ENCODE results near the gene CPAMD8. TPM values are rescaled to one million over a fixed set of nuclear protein-coding genes. Genes with fewer than 3 reads are reported as not detected.

CPAMD8 gene
- total and polyA plus RNA-seq, 10 of the 15 experiments (the other 5 are each of a cell fraction or from before 2014, with no cell fraction given): 0.12 to 0.97 (median 0.25) TPM; not detected in 3

DNA sequence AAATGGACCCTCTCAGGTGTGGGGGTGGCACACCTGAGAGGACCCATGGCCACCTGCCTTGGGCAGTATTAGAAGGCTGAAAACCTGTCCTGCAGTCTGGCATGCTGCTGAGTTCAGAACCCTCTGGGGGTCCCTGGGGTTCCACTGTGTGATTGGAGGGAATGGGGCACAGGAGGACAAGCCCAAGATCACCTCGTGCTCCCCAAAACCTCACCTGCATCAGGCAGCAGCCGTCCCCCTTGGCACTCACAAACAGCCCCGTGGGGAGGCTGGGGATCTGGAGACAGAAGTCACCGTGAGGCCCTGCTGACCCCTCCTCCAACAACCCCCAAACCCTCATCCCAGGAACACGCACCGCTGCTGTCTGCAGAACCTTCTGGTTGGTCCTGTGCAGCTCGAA is 123.3 kb downstream of the CPAMD8 start:
- Histone ChIP-seq H3K27ac (ENCODE audit: control insufficient read depth, insufficient read depth) (no peak overlapping the region), H3K4me1 (ENCODE audit: control insufficient read depth, insufficient read depth, low read length) (peaks cover 17% of the 10 kb centered on the region), H3K4me2 (ENCODE audit: control insufficient read depth, insufficient read depth) (no peak overlapping the region), H3K79me2 (ENCODE audit: control insufficient read depth, insufficient read depth, low read length) (no peaks in the 10 kb centered on the region), H3K27me3 (replicated peaks in 1 of 2; ENCODE audit: control insufficient read depth in 2 of 2, insufficient read depth in 2 of 2, low read length in 1 of 2) (no peaks in the 10 kb centered on the region), H4K20me1 (ENCODE audit: control insufficient read depth, insufficient read depth) (no peaks in the 10 kb centered on the region), H3K9me3 (replicated peaks; ENCODE audit: control insufficient read depth, insufficient read depth, low read length) (no peaks in the 10 kb centered on the region), H3K4me3 (no peak overlapping the region), H2AFZ (ENCODE audit: control insufficient read depth, low read depth, low read length) (no peak overlapping the region), H3K9ac (ENCODE audit: control insufficient read depth, insufficient read depth, low read length) (no peak overlapping the region), H3K36me3 (ENCODE audit: control insufficient read depth in 2 of 2, insufficient read depth in 2 of 2, low read length in 1 of 2) (no peaks in the 10 kb centered on the region)
- ChIA-PET RAD21 (ENCODE audit: unreplicated experiment) (no interaction called here), CTCF (no interaction called here), POLR2A (no interaction called here), SMC1A (ENCODE audit: uncharacterized antibody, unreplicated experiment) (no interaction called here)
- intact Hi-C loops (cut with micrococcal nuclease; ENCODE audit: unreplicated experiment): no loop called here
- ATAC-seq (no peak), FAIRE-seq (no peak), DNase-seq (ENCODE audit: low read depth, low spot score) (no peak)
- BruUV-seq (replicated peaks): no TSS peak
- 29% methylated on average over 7 of the region's 7 CpGs for WGBS (ENCODE audit: insufficient coverage, insufficient replicate concordance, low lambda C conversion rate, missing lambda C conversion rate)
- in situ Hi-C loops (cut with MboI): loop anchor here (5.0 kb wide), 1 partner anchor 131 kb away; no protein-coding TSS in a partner anchor
- no peak for TF ChIP-seq FOXK2 (IDR thresholded peaks at IDR 0.05)
- no peak for TF ChIP-seq SMARCA5 (IDR thresholded peaks at IDR 0.05)
- no peak for TF ChIP-seq IKZF1 (conservative IDR thresholded peaks at IDR 0.05)
- TF ChIP-seq CBX3 (IDR thresholded peaks at IDR 0.05; ENCODE audit: borderline replicate concordance, low read depth): no peak
- TF ChIP-seq, protein P1, sequence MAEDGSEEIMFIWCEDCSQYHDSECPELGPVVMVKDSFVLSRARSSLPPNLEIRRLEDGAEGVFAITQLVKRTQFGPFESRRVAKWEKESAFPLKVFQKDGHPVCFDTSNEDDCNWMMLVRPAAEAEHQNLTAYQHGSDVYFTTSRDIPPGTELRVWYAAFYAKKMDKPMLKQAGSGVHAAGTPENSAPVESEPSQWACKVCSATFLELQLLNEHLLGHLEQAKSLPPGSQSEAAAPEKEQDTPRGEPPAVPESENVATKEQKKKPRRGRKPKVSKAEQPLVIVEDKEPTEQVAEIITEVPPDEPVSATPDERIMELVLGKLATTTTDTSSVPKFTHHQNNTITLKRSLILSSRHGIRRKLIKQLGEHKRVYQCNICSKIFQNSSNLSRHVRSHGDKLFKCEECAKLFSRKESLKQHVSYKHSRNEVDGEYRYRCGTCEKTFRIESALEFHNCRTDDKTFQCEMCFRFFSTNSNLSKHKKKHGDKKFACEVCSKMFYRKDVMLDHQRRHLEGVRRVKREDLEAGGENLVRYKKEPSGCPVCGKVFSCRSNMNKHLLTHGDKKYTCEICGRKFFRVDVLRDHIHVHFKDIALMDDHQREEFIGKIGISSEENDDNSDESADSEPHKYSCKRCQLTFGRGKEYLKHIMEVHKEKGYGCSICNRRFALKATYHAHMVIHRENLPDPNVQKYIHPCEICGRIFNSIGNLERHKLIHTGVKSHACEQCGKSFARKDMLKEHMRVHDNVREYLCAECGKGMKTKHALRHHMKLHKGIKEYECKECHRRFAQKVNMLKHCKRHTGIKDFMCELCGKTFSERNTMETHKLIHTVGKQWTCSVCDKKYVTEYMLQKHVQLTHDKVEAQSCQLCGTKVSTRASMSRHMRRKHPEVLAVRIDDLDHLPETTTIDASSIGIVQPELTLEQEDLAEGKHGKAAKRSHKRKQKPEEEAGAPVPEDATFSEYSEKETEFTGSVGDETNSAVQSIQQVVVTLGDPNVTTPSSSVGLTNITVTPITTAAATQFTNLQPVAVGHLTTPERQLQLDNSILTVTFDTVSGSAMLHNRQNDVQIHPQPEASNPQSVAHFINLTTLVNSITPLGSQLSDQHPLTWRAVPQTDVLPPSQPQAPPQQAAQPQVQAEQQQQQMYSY (CRISPR knock-in tag; IDR thresholded peaks at IDR 0.05): no peak
- TF ChIP-seq CHD2 (IDR thresholded peaks at IDR 0.05; ENCODE audit: borderline replicate concordance, low read depth, low read length): no peak
- TF ChIP-seq, protein P2, sequence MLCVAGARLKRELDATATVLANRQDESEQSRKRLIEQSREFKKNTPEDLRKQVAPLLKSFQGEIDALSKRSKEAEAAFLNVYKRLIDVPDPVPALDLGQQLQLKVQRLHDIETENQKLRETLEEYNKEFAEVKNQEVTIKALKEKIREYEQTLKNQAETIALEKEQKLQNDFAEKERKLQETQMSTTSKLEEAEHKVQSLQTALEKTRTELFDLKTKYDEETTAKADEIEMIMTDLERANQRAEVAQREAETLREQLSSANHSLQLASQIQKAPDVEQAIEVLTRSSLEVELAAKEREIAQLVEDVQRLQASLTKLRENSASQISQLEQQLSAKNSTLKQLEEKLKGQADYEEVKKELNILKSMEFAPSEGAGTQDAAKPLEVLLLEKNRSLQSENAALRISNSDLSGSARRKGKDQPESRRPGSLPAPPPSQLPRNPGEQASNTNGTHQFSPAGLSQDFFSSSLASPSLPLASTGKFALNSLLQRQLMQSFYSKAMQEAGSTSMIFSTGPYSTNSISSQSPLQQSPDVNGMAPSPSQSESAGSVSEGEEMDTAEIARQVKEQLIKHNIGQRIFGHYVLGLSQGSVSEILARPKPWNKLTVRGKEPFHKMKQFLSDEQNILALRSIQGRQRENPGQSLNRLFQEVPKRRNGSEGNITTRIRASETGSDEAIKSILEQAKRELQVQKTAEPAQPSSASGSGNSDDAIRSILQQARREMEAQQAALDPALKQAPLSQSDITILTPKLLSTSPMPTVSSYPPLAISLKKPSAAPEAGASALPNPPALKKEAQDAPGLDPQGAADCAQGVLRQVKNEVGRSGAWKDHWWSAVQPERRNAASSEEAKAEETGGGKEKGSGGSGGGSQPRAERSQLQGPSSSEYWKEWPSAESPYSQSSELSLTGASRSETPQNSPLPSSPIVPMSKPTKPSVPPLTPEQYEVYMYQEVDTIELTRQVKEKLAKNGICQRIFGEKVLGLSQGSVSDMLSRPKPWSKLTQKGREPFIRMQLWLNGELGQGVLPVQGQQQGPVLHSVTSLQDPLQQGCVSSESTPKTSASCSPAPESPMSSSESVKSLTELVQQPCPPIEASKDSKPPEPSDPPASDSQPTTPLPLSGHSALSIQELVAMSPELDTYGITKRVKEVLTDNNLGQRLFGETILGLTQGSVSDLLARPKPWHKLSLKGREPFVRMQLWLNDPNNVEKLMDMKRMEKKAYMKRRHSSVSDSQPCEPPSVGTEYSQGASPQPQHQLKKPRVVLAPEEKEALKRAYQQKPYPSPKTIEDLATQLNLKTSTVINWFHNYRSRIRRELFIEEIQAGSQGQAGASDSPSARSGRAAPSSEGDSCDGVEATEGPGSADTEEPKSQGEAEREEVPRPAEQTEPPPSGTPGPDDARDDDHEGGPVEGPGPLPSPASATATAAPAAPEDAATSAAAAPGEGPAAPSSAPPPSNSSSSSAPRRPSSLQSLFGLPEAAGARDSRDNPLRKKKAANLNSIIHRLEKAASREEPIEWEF (IDR thresholded peaks at IDR 0.05; ENCODE audit: insufficient replicate concordance, low read depth, low read length): no peak
- no peak for TF ChIP-seq ZBED1 (IDR thresholded peaks at IDR 0.05; ENCODE audit: borderline replicate concordance)
- TF ChIP-seq HCFC1 (IDR thresholded peaks at IDR 0.05; ENCODE audit: low read length): no peak
- no peak for TF ChIP-seq YBX1 (IDR thresholded peaks at IDR 0.05)
- TF ChIP-seq NR2C2 (IDR thresholded peaks at IDR 0.05; ENCODE audit: borderline replicate concordance, control insufficient read depth, insufficient read length, low read depth): no peak
- TF ChIP-seq EED (IDR thresholded peaks at IDR 0.05; ENCODE audit: low read depth): no peak
- no peak for TF ChIP-seq SMC3 (IDR thresholded peaks at IDR 0.05; ENCODE audit: borderline replicate concordance, low read length)
- TF ChIP-seq GABPA (IDR thresholded peaks at IDR 0.05; ENCODE audit: low read depth): no peak
- no peak for TF ChIP-seq MTA2 (IDR thresholded peaks at IDR 0.05; ENCODE audit: low read depth)

Data from GM12878 (cell line).